ENCODE measurements around the gene AOPEP.

Gene AOPEP

GRCh38 chr9:94767331-94768072, 41.0 kb downstream of the AOPEP start:
- DNase-seq: no peak

- DNase-seq: no peak
These were observed 42.3 kb downstream of the AOPEP start for GRCh38 chr9:94768766-94769165.

DNA sequence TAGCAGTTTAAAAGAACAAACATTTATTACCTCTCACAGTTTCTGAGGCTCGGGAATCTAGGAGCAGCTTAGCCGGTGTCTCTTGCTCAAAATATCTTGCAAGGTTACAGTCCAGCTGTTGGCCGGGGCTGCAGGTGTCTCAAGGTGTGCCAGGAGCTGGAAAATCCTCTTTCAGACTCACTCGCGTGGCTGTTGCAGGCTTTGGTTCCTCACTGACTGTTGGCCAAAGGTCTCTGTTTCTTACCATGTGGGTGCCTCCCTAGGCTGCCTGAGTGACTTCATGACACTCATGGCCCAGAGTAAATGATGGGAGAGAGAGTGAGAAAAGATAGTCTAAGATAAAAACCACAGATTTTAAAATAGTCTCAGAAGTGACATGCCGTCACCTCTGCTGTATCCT, 43.8 kb downstream of the AOPEP start:
- no peak for DNase-seq

- no peak for DNase-seq
These were observed 44.6 kb downstream of the AOPEP start for GRCh38 chr9:94771096-94771495.

GRCh38 chr9:94772144-94772543, 45.6 kb downstream of the AOPEP start:
- DNase-seq: no peak

GRCh38 chr9:94772639-94773303, 46.3 kb downstream of the AOPEP start:
- DNase-seq: no peak

DNA sequence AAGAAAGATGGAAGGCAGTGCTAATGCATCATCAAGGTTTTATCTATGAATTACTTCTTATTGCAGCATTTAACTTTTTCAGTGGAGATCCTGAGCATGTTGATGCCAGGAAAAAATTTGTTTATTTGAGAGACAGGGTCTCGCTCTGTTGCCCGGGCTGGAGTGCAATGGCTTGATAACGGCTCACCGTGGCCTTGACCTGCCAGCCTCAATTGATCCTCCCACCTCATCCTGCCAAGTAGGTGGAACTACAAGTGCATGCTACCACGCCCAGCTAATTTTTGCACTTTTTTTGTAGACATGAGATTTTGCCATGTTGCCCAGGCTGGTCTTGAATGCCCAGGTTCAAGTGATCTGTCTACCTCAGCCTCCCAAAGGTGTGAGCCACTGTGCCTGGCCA, 47.2 kb downstream of the AOPEP start:
- no peak for DNase-seq

DNA sequence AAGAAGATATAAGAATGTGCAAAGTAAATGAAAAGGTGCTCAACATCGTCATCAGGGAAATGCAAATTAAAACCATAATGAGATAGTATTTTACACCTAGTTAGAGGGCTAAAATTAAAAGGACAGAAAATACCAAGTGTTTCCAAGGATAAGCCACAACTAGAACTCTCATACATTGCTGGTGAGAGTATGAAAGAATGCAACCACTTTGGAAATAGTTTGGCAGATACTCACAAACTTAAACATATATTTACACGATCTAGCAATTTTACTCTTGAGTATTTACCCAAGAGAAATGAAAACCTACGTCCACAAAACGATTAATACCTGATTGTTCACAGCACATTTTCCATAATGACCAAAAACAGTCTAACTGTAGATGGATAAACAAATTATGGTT, 51.5 kb downstream of the AOPEP start:
- no peak for DNase-seq

- DNase-seq: no peak
These were observed 52.5 kb downstream of the AOPEP start for GRCh38 chr9:94779031-94779430.

- no peak for DNase-seq
These were observed 53.3 kb downstream of the AOPEP start for GRCh38 chr9:94779693-94780290.

- DNase-seq: no peak
These were observed 54.0 kb downstream of the AOPEP start for GRCh38 chr9:94780516-94780950.

DNA sequence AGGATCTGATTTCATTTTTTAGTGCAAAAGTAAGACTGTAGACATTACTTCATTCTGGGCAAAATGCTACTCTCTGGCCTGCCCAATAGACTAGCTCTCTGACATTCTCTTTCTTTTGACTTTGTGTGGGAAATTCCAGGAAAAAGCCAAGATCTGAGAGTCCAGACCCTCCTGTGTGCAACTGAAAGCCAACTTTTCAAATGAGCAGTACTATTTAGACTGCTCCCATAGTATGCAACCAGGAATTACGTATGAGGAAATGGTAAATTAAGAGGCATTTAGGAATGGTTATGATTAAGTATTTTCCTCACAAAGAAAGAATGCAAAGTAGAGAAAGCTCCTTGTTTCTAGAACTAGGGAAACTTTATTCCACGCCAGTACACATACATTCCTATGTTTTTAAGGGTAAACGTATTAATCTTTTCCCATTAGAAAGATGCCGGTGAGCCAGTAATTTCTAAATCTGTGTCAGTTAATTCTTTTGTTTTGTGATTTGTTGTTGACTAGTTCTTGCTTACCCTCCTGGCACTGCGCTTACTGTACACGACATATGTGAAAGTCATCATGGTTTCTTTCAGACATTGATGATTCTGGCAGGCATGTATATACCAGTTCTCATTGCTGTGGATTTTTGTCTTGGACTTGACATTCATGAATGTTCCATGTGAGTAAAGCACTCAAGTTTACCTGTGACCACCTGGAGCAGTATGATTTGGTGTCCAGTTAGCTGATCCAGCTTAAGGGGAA, 56.0 kb downstream of the AOPEP start:
- no peak for DNase-seq

- DNase-seq: peak; percentile 47
These were observed 56.7 kb downstream of the AOPEP start for GRCh38 chr9:94783102-94783682.

- DNase-seq: no peak
These were observed 57.4 kb downstream of the AOPEP start for GRCh38 chr9:94783928-94784327.

DNA sequence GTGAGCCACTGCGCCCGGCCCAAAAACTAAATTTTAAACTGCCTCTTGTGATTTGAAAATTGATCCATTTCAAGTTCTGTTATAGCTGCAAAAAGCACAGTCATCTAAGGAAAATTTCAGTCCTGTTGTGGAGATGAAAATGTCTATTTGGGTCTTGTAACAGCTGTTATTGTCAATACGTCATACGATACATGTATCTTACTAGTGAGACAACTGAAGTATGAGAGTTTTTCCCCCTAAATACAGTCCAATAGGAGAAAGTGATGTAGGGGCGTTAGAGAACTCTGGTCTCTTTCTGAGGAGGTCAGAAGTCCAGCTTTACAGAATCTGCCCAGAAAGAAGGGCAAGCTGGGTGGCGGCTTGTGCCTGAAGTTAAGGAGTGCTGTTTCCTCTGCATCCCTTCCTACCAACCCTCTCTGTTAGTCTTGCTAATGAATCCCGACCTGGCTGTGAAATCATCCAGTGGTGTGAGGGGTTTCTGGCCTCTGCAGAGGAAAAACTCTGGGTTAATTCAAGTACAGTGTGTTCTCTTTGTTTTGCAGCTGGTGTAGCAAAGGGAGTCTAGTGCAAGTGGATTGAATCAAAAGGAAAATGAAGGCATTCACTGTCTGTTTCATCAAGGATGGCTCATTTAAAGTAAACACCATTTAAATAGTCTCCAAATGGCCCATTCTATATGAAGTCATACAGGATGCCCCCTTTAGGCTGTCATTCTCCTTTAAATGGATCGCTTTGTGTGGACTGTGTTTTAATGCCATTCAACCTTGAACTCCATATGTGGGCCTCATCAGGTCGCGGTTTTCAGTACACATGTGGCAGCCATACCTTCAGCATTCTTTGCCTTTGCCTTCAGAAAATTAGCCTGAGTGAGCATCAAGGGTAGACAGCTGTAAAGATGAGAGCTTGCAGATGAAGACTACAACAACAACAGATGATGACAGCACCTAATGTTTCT, 59.0 kb downstream of the AOPEP start:
- no peak for DNase-seq

DNA sequence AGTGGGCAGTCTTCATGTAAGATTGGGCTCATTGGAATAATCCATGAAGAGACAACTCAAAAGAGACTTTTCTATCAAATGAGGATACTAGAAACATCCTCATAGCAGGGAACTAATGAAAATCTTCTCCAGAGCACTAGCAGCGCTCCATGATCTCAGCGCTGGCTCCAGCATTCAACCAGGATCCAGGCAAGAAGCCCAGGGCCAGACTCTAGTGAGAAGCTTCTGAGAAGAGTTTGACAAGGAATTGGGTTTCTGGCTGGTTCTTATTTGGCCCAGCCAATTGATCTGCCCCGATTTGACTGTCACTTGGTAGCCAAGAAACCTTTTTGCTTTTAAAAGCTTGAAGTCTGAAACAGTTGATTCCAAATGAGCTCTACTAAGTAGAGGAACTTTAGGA, 60.1 kb downstream of the AOPEP start:
- no peak for DNase-seq

DNA sequence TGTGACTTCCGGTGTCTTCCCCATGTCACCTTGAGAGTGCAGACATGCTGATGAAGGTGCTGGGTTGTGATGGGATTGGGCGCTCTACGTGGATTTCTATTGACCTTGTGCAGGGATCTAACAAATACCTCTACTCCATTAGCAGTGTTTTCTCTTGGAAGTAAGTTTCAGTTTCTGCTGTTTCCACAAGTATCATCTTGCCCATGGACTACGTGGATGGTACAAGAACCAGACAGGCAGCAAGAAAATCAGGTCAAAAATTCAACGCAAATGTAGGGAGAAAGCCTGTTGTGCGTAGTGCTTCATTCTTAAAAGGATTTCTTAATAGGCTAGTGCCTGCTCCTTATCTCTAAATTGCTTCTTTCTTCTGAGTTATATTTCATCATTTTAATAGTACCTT, 60.8 kb downstream of the AOPEP start:
- no peak for DNase-seq

- DNase-seq: no peak
These were observed 62.1 kb downstream of the AOPEP start for GRCh38 chr9:94788570-94789105.

GRCh38 chr9:94791435-94791834, 64.9 kb downstream of the AOPEP start:
- no peak for DNase-seq

DNA sequence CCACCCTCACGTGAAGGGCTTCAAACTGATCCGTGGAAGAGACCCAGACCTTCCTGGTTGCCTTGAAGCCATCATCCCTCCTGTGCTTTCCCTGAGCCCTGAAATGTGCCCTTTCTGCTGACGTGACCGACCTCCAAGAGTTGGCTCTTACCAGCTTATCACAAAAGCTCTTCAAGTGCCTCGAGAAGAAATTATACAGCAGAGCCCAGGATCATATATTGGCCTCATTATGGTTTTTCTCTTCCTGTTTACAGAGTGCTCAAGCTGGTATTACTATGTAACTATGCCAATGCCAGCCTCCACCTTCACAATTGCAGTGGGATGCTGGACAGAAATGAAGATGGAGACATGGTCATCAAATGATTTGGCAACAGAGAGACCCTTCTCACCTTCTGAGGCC, 66.0 kb downstream of the AOPEP start:
- DNase-seq: no peak

DNA sequence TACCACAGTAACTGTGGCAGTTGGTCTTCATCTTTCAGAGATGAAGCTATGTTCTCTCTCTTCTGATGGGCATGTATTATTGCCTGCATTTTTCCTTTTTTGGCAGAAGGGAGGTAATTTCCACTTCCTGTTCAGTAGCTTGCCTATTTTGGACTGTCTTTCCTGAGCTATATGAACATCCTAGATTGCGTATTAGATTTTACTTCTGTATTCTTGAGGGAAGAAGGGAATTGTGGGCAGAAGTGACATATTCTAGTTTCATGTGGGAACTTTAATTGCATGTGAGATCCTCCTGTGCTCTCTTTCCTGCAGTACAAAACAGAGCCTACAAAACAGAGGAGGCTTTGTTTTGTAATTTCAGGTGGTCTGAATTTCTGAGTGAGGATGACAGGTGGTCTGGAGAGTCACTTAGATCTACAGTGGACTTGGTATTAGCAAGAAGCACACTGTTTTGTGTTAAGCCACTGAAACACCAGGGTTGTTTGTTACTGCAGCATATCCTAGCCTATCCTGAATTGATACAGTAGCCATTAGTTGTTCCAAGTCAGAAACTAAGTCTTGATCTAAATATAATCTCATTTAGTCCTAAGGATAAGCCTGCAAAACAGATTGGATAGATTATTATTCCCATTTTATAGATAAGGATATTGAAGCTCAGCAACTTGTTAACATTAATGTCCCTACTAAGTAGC, 68.1 kb downstream of the AOPEP start:
- DNase-seq: no peak
